Left lung (tissue), 14 donors: ENCODE results near the gene VPS39. TPM values are rescaled to one million over a fixed set of nuclear protein-coding genes. Genes with fewer than 3 reads are reported as not detected.

Experiments used
- ATAC-seq: fragments of 200-7000 bp; cut with Tn5 transposase; one replicate; pipeline ENCODE4 v1.9.1; 2020; ENCODE audit warnings: moderate library complexity
- DNase-seq, 4 donors: peaks; one replicate each; pipeline ENCODE4 v3.0.0-alpha.2; 2013 to 2020
- H3K27ac ChIP-seq, 2 donors: fragments of 200-600 bp; sonication (generic) in 1 of 2; one replicate each; pipeline versions ENCODE4 v1.5.0 to v1.8.0; 2020 to 2021
- H3K27me3 ChIP-seq, 2 donors: fragments of 200-600 bp; sonication (generic) in 1 of 2; one replicate each; pipeline versions ENCODE4 v1.5.0 to v1.8.0; 2020 to 2021
- H3K36me3 ChIP-seq, 2 donors: fragments of 200-600 bp; sonication (generic) in 1 of 2; one replicate each; pipeline versions ENCODE4 v1.5.0 to v1.8.0; 2020 to 2021
- H3K4me1 ChIP-seq, 2 donors: fragments of 200-600 bp; one replicate each; pipeline ENCODE4 v1.8.0; 2021
- H3K4me3 ChIP-seq, 2 donors: fragments of 200-600 bp; sonication (generic) in 1 of 2; one replicate each; pipeline versions ENCODE4 v1.5.0 to v1.8.0; 2020 to 2021; ENCODE audit warnings: mild to moderate bottlenecking in 1 of 2
- H3K9me3 ChIP-seq, 2 donors: fragments of 200-600 bp; sonication (generic) in 1 of 2; one replicate each; pipeline versions ENCODE4 v1.5.0 to v1.8.0; 2020 to 2021
- CTCF ChIP-seq, 2 donors: fragments of 200-600 bp; sonication (generic) in 1 of 2; IDR thresholded peaks; one replicate each; pipeline versions ENCODE4 v1.5.0 to v1.8.0; 2021; ENCODE audit warnings: antibody characterized with exemption in 2 of 2
- intact Hi-C, 2 donors: fragments of 100-400 bp; cut with DNase I; formaldehyde crosslinking; loops; one replicate each; pipeline versions ENCODE4 v1.11.2 to v1.14.2; 2022
- long read RNA-seq, 12 donors: library from polyadenylated mRNA in 2 of 12; unstranded in 2 of 12; transcript quantifications; one replicate each; pipeline ENCODE4 v2.0.0 and lab custom pipeline, GENCODE V29; 2019 to 2026
- polyA plus RNA-seq, 6 donors: library from polyadenylated mRNA; unstranded; fragments of 120-200 nt; gene quantifications; one replicate each; pipeline ENCODE4 v1.2.1, GENCODE V29; 2013; ENCODE audit not compliant: insufficient read length in 6 of 6
- total RNA-seq, 2 donors: library from RNA; stranded (reverse); fragmentation: NEBNext Ultra II Directional; extraction: Animal tissue kit (Norgen Biotek cat#: 25700); gene quantifications; one replicate each; pipeline ENCODE4 v1.2.1, GENCODE V29; 2021
- donor health status: DM: no; HTN: yes; CAD: no.
- donor health status: DM: no; HTN: no; CAD: no.

VPS39 gene
- 10 to 100 TPM; 57.8 to 65.6 TPM for total RNA-seq
- 10 to 100 TPM; 74.8 to 87.7 (median 83.3) TPM for polyA plus RNA-seq
- long read RNA-seq, donor 1, full-length matches to known transcripts: 43 of 59 reads
- long read RNA-seq, donor 1, partial matches to known transcripts: 16 of 59 reads
- long read RNA-seq, donor 1, other reads (novel, unspliced or antisense): 0 of 59 reads
- long read RNA-seq, donor 2, full-length matches to known transcripts: 53 of 58 reads
- long read RNA-seq, donor 2, partial matches to known transcripts: 5 of 58 reads
- long read RNA-seq, donor 2, other reads (novel, unspliced or antisense): 0 of 58 reads
- long read RNA-seq, donor 3, full-length matches to known transcripts: 20 of 20 reads
- long read RNA-seq, donor 3, partial matches to known transcripts: 0 of 20 reads
- long read RNA-seq, donor 3, other reads (novel, unspliced or antisense): 0 of 20 reads
- long read RNA-seq, donor 4, full-length matches to known transcripts: 9 of 13 reads
- long read RNA-seq, donor 4, partial matches to known transcripts: 3 of 13 reads
- long read RNA-seq, donor 4, other reads (novel, unspliced or antisense): 1 of 13 reads
- long read RNA-seq, donor 5, full-length matches to known transcripts: 33 of 39 reads
- long read RNA-seq, donor 5, partial matches to known transcripts: 6 of 39 reads
- long read RNA-seq, donor 5, other reads (novel, unspliced or antisense): 0 of 39 reads
- long read RNA-seq, donor 6, full-length matches to known transcripts: 28 of 28 reads
- long read RNA-seq, donor 6, partial matches to known transcripts: 0 of 28 reads
- long read RNA-seq, donor 6, other reads (novel, unspliced or antisense): 0 of 28 reads
- long read RNA-seq, donor 7, full-length matches to known transcripts: 26 of 26 reads
- long read RNA-seq, donor 7, partial matches to known transcripts: 0 of 26 reads
- long read RNA-seq, donor 7, other reads (novel, unspliced or antisense): 0 of 26 reads
- long read RNA-seq, donor 8, full-length matches to known transcripts: 42 of 52 reads
- long read RNA-seq, donor 8, partial matches to known transcripts: 10 of 52 reads
- long read RNA-seq, donor 8, other reads (novel, unspliced or antisense): 0 of 52 reads
- long read RNA-seq, donor 9: 0 reads
- long read RNA-seq, donor 10, partial matches to known transcripts: 2 of 4 reads
- long read RNA-seq, donor 10, other reads (novel, unspliced or antisense): 0 of 4 reads
- long read RNA-seq, donor 11: 0 reads
- long read RNA-seq, donor 12, full-length matches to known transcripts: 18 of 27 reads
- long read RNA-seq, donor 12, partial matches to known transcripts: 9 of 27 reads
- long read RNA-seq, donor 12, other reads (novel, unspliced or antisense): 0 of 27 reads

GRCh38 chr15:42207674-42208579, at the start of gene VPS39:
TSS of gene VPS39 (minus strand) at chr15:42208304. CDS start at chr15:42208153, 151 bp downstream.
- H3K36me3 ChIP-seq: peaks cover 0 to 31% of the 10 kb centered on the region in 2 donors
- peak within 1 kb of the TSS; percentile 65 to 85 for H3K27ac ChIP-seq
- H3K9me3 ChIP-seq: no peaks in the 10 kb centered on the region
- H3K4me3 ChIP-seq: peak within 1 kb of the TSS; percentile 80 to 89
- no peak for TF ChIP-seq CTCF (IDR thresholded peaks at IDR 0.05)
- intact Hi-C loops: no loop called here
- H3K4me1 ChIP-seq: peaks cover 4 to 48% of the 10 kb centered on the region in 2 donors
- peak; percentile 81 to 94 (median 88) for DNase-seq
- no peaks in the 10 kb centered on the region for H3K27me3 ChIP-seq
- ATAC-seq: peak; percentile 95

- DNase-seq: peak in 1 of 4 donors; percentile 35
Measured at GRCh38 chr15:42253300-42253699, 45.2 kb upstream of the VPS39 start.

GRCh38 chr15:42240823-42241222, 32.7 kb upstream of the VPS39 start:
- ATAC-seq (no peak), DNase-seq (no peak)
- Histone ChIP-seq H3K36me3 (peaks cover 4 to 71% of the 10 kb centered on the region in 2 donors), H3K9me3 (no peaks in the 10 kb centered on the region), H3K4me3 (no peak overlapping the region), H3K27me3 (no peaks in the 10 kb centered on the region), H3K4me1 (no peaks in the 10 kb centered on the region), H3K27ac (peak overlapping the region in 1 of 2 donors; percentile 5)
- intact Hi-C loops: no loop called here
- TF ChIP-seq CTCF (IDR thresholded peaks at IDR 0.05): no peak

More at GRCh38 chr15:42253300-42253699, 45.2 kb upstream of the VPS39 start:
- no peak for TF ChIP-seq CTCF (IDR thresholded peaks at IDR 0.05)
- no peaks in the 10 kb centered on the region for H3K9me3 ChIP-seq
- ATAC-seq: peak; percentile 95
- intact Hi-C loops: no loop called here
- no peaks in the 10 kb centered on the region for H3K27me3 ChIP-seq
- peaks cover 0 to 64% of the 10 kb centered on the region in 2 donors for H3K36me3 ChIP-seq
- no peak overlapping the region for H3K4me3 ChIP-seq
- peaks cover 0 to 10% of the 10 kb centered on the region in 2 donors for H3K4me1 ChIP-seq
- peak overlapping the region in 1 of 2 donors; percentile 28 for H3K27ac ChIP-seq

GRCh38 chr15:42239528-42240182, 31.6 kb upstream of the VPS39 start:
- H3K9me3 ChIP-seq: no peaks in the 10 kb centered on the region
- ATAC-seq (peak; percentile 88), DNase-seq (peak in 2 of 4 donors; percentile 9 to 26)
- no peak overlapping the region for H3K27ac ChIP-seq
- H3K36me3 ChIP-seq: peaks cover 4 to 83% of the 10 kb centered on the region in 2 donors
- TF ChIP-seq CTCF (IDR thresholded peaks at IDR 0.05): no peak
- intact Hi-C loops: no loop called here
- no peak overlapping the region for H3K4me3 ChIP-seq
- H3K27me3 ChIP-seq: no peaks in the 10 kb centered on the region
- no peaks in the 10 kb centered on the region for H3K4me1 ChIP-seq
